D721Med (cell line): ENCODE measurements around the gene PYDC2.
"Not testable (repeated sequence)": the region's sequence is repeated elsewhere in the genome, so short reads cannot be mapped to it uniquely, and the experiment has no call there.

ENCODE experiments used
- DNase-seq: peaks from one replicate; pipeline ENCODE4 v3.0.0; 2011; ENCODE audit warnings: low spot score; ENCODE audit not compliant: insufficient read length
- FAIRE-seq: peaks from 2 replicates; lab custom pipeline; 2011; peaks lifted over from hg19 to GRCh38; lab: Jason Lieb, UNC
- CTCF ChIP-seq: IDR thresholded peaks from 2 replicates; pipeline ENCODE4 v1.5.1; 2012; ENCODE audit warnings: mild to moderate bottlenecking, control low read depth; ENCODE audit not compliant: insufficient read depth; ENCODE audit errors: missing control alignments

The PYDC2 gene

GRCh38 chr3:191455257-191455952, 5.6 kb upstream of the PYDC2 start:
- DNase-seq (no peak), FAIRE-seq (no peak)
- no peak for TF ChIP-seq CTCF

- TF ChIP-seq CTCF, result no peak
- FAIRE-seq, result no peak
- no peak for DNase-seq
Measured at GRCh38 chr3:191460360-191460759, 603 bp upstream of the PYDC2 start.

DNA sequence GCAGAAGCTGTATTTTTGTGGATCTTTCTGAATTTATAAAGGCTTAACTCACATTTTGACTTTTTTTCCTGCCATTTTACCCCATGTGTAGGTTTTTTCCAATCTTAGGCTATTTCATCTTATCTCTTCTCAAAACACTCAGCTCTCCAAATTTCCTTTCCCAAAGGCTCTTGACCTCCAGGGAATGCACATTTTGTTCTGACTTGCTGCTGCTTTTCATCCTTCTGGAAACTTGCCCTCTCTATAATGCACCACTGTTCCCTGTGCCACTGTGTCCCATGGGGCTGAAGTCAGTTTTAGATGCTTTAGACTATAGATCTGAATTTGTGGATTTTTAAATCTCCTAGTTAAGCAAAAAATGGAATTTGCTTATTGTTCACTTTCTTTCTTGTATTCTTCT, 9.1 kb downstream of the PYDC2 start:
- no peak for TF ChIP-seq CTCF
- no peak for FAIRE-seq
- no peak for DNase-seq

- DNase-seq (no peak), FAIRE-seq (no peak)
- TF ChIP-seq CTCF, result no peak
Measured at GRCh38 chr3:191470545-191470944, 9.6 kb downstream of the PYDC2 start.

DNA sequence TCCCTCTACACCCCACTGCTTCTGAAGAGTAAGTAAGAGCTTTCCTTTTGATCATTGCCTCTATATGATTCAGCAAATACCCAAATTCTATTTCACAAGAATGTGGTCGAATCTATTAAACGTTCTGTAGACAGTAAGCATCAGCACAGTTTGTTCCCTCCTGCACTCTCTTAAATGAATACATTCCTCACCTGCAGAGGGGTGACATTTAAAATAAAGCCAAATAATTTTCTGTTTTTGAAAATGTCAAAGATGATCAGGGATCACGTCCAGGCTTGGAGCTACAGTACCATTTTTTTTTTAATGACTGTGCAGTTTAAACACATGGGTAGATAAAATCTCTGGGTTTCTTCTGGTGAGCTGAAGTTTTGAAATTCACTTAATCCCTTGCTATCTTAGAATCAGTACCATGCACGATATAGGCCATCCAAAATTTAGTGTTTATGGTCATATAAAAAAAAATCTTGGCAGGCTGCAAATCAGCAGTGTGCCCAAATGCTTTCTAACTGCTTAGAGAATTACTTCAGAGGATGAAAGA, 12.8 kb downstream of the PYDC2 start:
- FAIRE-seq (no peak), DNase-seq (no peak)
- TF ChIP-seq CTCF, result no peak

GRCh38 chr3:191476066-191476772, 15.3 kb downstream of the PYDC2 start:
- TF ChIP-seq CTCF, result no peak
- FAIRE-seq (no peak), DNase-seq (no peak)

GRCh38 chr3:191483994-191484393, 23.0 kb downstream of the PYDC2 start:
- not testable (repeated sequence) for DNase-seq, FAIRE-seq
